GM18858 (cell line): ENCODE results near the gene SLC2A6.

Experiments used
- ATAC-seq: cut with Tn5 transposase; IDR thresholded peaks from one replicate; pipeline ENCODE4 v1.9.1; 2021; ENCODE audit not compliant: unreplicated experiment

SLC2A6 gene

GRCh38 chr9:133478851-133479711 lies at the start of gene SLC2A6:
Gene SLC2A6 (minus strand): TSS chr9:133479099. CDS start chr9:133479059, 40 bp downstream.
- ATAC-seq, result peak; percentile 63

- ATAC-seq, result no peak
Observed at GRCh38 chr9:133528001-133528875, 49.3 kb upstream of the SLC2A6 start.

- no peak for ATAC-seq
Observed at GRCh38 chr9:133527444-133527920, 48.6 kb upstream of the SLC2A6 start.

- no peak for ATAC-seq
Observed at GRCh38 chr9:133526721-133527321, 47.9 kb upstream of the SLC2A6 start.

GRCh38 chr9:133525677-133526076 lies 46.8 kb upstream of the SLC2A6 start:
- ATAC-seq, result no peak

GRCh38 chr9:133524679-133525228 lies 45.9 kb upstream of the SLC2A6 start, which contains the start of gene MYMK:
Gene MYMK (minus strand): TSS chr9:133524959. CDS start chr9:133524844, 115 bp downstream.
- no peak for ATAC-seq

- ATAC-seq, result no peak
Observed at GRCh38 chr9:133524146-133524545, 45.2 kb upstream of the SLC2A6 start.

- ATAC-seq, result no peak
Observed at GRCh38 chr9:133523106-133523505, 44.2 kb upstream of the SLC2A6 start.

GRCh38 chr9:133522073-133522910 lies 43.4 kb upstream of the SLC2A6 start:
- no peak for ATAC-seq

GRCh38 chr9:133521122-133522072 lies 42.5 kb upstream of the SLC2A6 start:
- no peak for ATAC-seq

- ATAC-seq, result no peak
Observed at GRCh38 chr9:133520121-133520835, 41.4 kb upstream of the SLC2A6 start.

- ATAC-seq, result no peak
Observed at GRCh38 chr9:133519693-133520092, 40.8 kb upstream of the SLC2A6 start.

- ATAC-seq, result no peak
Observed at GRCh38 chr9:133518706-133519449, 40.0 kb upstream of the SLC2A6 start.

GRCh38 chr9:133518200-133518599 lies 39.3 kb upstream of the SLC2A6 start:
- ATAC-seq, result no peak

GRCh38 chr9:133517711-133518110 lies 38.8 kb upstream of the SLC2A6 start:
- ATAC-seq, result no peak

GRCh38 chr9:133516961-133517350 lies 38.1 kb upstream of the SLC2A6 start:
- no peak for ATAC-seq

- no peak for ATAC-seq
Observed at GRCh38 chr9:133516256-133516960, 37.5 kb upstream of the SLC2A6 start.
